Measurements from ENCODE around the gene ATOSB.

The ATOSB gene

DNA sequence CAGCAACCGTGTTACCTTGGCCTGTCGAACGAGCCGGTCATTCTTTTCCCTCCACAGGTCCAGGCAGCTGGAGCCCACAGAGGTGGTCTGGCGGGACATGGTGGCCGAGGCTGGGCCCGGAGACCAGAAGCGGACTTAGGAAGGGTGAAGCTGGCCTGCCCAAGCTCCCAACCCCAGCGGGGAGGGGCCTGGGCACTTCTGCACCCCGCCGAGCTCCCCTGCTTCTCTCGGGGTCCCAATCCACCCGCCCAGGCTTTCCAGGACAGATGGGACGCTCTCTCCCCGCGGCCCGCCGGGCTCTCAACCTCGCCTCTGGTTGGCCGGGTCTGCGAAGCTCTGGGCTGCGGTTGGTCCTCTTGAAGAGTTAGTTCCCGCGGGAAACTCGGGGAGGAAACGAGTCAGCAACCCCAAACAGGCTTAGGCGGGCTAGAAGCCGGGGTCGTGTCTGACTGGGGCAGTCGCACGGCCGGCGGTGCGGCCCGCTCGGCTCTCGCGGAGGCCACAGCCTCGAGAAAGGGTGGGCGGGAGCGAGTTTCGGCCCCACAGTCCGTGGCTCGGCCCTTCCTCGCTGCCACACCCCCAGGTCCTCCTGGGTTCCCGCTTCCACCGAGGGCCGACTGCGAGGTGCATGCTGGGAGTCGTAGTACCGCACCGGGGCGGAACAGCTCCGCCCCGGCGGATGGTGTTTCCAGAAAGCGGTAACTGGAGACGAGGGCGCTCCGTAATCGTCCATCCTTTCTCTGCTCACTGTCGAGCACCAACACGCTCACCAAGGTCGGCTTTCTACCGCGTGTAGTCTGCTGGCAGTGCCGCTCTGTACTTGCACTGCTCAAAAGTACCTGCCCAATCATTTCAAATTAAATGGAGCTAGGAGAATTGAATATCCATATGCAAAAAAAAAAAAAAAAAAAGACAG, 36.0 kb downstream of the ATOSB start, which contains the start of gene FANCG:
Gene FANCG, minus strand, starts transcription at position 517 of the 916 bp plus-strand sequence. Its CDS starts 418 bp downstream, at position 99.
- peak; percentile 93 for DNase-seq

DNA sequence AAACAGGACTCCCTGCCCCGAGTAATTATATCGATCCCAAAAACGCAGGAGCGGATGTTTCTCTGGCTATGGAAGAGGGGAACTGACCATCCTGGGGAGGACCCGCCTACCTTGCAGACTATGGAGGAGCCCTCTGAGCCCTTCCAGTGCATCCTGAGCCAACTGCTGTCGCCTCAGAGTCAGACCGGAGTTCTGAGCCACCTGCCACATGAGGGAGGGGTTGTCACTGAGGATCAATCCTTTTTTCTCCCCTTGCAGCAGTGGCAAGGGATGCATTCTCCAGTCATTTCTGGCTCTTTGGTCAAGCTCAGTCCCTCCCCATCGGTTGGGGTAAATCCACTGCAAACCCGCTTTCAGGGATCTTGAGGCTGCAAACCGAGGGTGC, 36.6 kb downstream of the ATOSB start:
- DNase-seq: no peak

DNA sequence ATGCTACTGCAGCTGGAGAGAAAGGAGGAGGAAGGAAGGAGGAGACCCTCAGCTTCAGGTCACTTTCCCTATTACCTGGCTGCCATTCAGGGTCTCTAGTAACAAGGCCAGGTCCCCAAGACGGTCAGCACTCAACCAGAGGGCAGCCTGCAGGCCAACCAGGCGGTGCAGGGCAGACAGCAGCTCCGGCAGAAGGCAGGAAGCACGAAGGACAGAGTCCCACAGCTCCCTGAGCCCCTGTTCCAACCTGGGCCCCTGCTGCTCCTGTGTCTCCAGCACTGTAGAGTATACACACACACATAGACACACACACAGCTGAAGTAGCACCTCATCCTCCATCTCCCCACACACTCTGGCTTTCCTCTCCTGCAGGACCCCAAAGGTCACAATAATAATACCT, 37.6 kb downstream of the ATOSB start:
- DNase-seq: no peak

DNA sequence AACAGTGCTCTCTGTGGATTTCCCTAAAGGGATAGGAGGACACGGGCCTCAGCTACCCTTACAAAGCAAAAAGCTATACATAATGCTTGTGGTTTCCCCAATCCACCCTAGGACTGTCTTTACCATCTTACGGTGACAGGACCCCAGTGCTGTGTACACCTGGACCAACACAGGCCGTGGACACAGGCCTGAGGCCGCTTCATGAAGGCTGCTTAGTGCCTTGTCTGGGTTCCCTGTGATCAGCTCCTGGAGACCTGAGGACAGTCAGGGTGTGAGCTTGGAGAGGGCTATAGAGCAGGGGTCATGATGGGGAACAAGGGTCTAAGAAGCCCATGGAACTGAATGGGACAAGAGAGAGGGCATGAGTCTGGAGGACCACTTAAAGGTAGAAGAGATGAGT, 38.8 kb downstream of the ATOSB start:
- DNase-seq: no peak

DNA sequence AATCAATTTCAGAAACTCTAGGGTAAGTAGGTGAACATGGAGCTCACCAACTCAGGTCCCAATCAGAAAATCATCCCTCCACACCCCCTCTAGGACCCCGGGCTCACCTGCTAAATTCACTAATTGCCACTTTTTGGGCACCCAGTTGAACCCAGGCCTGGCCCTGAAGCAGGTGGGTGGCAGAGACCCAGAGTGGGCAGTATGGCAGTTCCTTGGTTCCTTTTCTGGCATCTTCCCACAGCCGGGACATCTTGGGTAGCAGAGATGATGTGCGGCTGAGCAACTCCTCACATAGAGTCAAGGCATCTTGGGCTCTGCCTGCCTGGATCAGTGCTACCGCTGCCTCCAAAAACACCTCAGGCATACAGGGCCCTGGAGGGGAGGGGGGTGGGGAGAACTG, 40.3 kb downstream of the ATOSB start:
- DNase-seq: no peak

DNA sequence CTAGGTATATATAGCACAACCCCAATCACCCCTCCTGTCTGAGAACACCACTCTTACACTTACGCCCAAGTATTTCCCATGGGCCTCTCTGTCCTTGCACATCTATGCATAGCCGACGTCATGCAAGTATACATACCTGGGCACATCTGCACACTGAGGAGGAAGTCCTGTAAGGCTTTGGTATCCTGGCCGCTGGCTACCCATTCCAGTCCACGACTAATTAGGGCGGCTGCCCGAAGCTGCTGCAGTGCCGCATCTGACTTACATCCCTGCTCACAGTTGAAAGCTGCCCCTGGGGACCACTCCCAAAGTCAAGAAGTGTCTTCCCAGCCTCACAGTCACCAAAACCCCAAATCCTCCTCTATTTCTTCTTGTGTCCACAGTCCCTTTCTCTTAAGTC, 40.9 kb downstream of the ATOSB start:
- DNase-seq: no peak

DNA sequence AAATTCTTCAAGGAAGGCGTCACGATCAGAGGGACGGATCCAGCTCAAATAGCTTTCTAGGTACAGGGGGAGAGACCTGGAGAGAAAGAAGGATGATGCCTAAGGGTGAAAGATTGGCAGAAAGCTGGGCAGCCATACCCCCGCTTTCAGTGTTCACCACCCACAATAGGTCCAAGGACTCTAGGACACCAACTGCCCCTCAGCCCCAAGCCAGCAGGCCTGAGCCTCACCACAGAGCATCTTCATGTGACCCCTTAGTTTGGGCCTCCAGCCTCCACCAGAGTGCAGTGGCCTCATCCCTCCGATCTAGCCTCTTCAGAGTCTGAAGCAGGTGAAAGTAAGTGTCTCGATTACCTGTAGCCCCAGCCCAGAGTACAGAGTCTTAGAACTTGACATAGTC, 41.5 kb downstream of the ATOSB start:
- DNase-seq: no peak

DNA sequence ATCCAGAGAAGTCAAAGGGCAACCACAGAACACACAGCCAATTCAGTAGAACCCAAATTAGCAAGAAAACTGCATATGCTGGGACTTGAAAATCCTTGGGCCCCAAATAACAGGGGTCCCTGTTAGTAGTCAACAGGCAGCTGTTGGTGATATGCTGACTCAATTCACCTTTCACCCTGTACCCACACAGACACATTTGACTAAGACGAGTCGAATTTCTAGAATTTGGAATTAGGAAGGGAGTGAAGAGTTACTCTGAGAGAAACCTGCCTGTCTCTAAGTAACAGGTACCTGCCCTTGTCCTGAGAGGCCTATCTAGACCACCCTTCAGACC, 42.4 kb downstream of the ATOSB start:
- no peak for DNase-seq

DNA sequence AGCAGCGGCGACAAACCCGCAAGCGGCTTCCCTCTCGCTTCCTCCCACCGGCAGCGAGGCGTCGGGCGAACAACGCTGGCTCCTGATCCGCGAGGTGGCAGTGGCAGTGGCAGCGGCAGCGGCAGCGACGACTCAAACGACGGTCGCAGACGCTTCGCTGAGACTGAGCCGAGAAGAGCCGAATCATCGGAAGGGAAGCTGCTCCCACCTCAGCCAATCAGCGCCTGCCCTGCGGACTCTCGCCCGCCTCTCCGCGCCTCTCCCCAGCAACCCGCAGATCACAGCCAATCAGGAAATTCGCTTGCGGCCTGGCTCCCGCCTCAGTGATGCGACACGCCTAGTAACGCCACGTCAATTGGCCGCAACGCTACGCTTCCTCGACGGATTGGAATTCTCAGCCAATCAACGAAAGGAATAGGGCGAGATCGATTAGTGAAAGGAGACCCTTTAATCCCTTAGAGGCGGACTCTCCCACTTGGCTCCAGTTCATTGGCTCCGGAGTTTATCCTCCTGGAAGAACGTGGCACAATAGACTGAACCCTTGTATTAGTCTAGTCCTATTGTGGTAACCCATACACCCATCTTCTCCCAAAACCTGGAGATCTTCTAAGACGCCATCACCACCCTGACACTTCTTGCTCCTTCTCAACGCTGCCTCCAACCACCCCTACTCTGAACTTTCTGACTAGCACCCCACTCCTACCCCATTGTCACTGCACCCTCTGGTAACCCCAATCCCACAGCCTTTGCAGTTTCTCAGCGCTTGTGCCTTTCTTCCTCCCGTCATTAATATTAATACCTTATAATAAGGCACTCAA, 43.0 kb downstream of the ATOSB start, which contains the start of gene VCP:
Gene VCP, minus strand, starts transcription at position 165 of the 818 bp plus-strand sequence. CDS start 272 bp downstream, outside the sequence.
- peak; percentile 99 for DNase-seq

DNA sequence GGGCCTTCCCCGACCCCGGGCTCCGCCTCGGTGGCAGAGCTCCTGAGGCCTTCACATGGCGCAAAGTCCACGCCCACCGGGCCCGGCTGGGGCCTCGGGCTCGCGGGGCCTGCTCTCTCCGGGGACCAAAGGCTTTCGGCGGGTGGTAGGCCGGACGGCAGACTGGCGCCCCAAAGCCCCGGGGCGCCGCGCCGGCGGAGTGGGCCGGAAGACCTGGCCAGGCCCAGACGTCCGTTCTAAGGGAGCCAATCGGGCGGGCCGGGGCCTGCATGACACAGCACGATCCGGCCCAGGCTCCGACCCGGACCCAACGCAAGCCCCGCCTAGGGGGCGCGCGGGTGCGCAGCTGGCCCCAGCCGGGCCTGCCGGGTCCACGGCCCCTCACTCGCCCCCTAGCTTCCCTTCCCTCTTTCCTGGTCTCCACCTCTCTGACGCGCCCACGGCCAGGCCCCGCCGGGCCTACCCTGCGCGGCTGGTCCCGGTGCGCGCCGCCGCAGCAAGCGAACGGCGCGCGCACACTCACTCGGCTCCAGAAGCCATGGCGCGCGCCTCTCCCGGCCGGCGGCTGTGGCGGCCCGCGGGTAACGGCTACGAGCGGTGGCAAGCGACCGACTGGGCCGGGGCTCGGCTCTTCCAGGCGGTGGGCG, 43.7 kb downstream of the ATOSB start:
- peak; percentile 84 for DNase-seq

DNA sequence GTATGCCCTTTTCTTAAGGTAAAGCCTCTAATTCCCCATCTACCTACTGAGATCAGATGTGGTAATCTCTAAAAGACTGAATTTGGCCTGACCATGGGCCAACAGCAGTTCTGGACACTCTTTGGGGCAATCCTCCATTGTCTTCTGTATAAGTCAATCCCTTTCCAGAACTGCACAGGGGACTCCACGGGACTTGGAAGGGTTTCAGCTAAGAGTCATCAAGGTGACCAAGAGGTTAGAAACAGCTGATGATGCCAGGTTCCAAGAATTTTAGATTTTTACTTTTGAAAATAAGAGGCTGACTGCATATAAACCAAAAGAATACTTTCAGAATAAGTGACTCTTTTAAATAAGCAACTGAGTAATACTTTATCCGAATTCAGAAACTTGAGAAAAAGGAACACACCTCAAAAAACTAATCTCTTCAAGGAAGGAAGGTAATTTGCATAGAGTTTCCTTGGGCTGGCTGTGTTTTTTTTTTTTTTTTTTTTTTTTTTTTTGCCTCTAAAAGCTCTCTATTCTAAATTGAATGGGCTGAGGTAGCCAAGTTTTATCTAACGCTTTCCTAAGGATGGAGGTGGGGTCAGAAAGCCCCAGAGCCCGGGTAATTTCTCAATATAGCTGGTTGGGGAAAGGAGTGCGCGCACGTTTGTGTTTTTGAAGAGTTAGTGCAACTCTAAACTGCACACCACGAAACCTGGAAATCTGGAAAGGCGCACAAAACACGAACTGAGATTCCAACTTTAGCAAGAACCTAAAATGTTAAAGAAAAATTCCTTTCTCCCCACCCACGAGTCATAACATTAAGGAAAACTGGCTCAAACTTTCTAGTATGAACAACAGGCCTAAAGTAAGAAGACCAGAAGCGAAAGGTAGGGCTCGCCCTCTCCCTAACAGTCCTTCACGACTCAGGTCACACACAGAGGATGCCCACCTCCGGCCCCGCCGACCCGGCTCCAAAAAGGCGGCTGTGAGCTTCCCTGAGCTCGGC, 44.5 kb downstream of the ATOSB start:
- peak; percentile 15 for DNase-seq

DNA sequence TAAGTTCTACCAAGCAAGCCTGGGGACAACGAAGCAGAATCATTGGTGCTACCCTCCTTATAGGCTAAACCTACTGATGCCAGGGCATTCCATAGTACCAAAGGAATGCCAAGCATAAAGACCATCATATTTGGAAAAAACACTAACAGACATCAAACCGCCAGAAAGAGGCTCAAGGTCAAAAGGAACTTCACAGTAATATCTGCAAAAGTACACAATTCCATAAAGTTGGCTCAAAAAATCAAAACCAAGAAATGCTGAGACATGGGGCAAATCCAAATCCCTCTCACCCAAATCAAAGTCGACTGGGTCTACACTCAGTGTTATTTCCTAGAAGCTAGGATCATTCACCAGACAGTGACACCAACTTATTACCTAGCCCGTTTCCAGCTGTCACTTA, 46.6 kb downstream of the ATOSB start:
- DNase-seq: no peak

DNA sequence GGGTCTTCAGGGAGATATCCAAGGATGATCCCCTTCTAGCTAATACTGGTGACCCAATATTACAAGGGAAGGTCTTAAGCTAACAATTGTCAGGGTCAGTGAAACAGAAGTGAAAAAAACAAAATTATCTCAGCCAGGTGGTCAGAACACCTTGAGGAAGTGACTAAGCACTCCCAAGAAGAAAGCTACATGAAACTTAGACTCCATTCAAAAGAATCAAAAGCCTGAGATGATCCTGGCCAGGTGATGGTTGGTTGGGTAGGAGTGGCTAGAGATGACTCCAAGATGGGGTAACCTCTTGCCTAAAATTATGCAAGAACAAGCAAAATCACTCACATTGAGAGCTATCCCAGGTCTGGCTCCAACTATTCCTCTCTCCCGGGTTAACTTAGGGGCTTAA, 48.6 kb downstream of the ATOSB start:
- DNase-seq: no peak

DNA sequence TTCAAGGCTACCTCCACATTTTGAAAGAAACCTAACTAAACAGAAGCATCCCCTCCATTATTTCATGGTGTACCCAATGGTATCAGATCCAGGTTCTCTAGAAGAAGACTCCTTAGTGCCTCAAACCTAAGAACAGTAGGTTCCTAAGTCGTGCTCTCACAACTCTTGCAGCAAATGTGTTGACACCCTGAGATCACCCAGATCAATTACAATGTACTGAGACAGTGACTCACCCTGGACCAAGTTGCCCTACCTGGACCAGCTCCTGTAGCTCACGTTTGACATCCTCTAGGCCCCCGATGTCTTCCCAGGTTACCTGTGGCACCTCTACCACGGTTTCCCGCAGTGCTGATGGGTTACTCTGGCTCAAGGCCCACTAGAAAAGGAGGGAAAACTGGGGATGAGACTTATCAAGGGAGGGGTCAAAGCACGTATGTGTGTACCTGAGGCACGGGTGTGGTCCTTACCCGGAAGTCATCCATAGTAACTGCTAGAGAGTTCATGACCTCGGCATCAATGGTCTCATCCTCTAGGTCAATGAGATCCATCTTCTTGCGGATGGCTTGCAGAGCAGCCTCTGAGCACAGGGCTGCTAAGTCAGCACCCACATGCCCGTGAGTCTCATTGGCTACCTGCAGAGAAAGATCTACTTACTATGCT, 55.0 kb downstream of the ATOSB start:
- no peak for DNase-seq

DNA sequence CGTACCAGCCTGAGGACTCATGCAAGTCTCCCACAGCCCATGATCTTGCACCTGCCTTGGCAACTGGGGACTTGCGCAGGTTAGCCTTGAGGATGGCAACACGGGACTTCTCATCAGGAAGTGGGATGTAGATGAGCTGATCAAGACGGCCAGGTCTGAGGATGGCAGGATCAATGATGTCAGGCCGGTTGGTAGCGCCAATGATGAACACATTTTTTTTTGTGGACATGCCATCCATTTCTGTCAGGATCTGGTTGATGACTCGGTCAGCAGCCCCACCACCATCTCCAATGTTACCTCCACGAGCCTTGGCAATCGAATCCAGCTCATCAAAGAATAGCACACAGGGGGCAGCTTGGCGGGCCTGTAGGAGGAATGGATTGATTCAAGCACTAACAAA, 56.2 kb downstream of the ATOSB start:
- DNase-seq: no peak

DNA sequence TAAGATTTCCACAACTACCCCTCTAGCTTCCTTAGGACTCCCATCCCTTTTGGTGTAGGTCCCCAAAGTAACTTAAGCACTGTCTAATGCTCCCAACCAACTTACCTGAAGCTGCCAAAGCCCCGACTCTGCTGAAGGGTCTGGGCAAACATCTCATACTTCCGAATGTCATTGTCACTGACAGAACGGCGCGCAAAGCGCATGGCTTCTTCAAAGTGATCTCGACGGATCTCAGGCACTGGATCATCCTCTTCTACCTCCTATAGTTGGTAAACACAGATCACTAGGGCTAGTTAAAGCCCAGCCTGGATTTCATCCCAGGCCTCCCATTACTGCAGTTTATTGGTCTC, 58.4 kb downstream of the ATOSB start:
- no peak for DNase-seq

DNA sequence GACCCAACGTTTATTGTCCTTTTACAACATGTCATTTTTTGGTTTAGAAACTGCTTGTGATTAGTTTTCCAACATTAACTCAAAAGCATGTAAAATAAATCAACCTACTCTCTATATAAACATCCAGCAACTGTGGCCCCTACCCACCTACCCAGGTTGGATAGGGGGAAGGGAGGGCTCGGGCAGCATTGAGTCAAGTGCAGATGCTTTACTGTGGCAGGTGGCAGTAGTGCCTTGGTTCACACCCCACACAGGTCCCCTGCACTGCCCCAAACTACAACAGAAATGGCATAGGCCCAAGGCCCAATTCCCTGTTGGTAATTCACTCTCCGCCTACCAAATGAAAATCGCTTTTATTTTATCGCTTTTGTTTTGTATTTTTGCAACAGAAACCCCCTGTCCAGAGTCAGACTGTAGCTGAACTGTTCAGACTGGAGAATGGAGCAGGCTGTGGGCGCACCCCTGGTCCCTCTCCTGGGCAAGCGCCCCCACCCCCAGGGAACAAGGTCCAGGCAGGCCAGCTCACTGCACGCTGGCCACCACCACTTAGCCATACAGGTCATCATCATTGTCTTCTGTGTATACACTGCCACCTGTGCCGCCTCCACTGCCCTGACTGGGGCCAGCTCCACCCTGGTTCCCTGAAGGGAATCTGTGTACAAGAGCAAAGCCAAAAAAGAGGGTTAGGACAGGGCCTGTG, 58.9 kb downstream of the ATOSB start:
- no peak for DNase-seq

DNA sequence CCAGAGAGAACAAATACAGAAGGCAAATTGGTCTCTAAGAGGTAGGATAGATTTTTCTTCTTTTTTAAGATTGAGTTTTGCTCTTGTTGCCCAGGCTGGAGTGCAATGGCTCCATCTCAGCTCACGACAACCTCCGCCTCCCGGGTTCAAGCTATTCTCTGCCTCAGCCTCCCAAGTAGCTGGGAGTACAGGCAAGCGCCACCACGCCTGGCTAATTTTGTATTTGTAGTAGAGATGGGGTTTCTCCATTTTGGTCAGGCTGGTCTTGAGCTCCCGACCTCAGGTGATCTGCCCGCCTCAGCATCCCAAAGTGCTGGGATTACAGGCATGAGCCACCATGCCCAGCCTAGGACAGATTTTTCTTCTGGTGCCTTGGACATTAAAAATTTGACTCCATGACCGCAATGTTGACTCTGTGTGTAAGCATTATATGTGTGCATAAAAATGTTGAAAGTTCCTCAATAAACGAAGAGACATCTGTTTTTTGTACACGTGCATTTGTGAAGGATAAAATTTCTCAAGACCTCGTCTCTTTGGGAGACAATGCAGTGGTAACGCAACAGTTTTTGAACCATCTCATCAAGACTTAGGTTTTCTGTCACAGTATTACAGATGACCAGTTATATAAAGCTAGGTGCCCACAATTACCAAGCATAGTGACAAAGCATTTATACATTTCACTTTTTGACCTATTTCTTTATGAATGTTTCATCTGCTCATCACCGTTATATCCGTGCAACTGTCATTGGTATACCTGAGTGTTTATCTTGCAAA, 60.6 kb downstream of the ATOSB start:
- DNase-seq: no peak

DNA sequence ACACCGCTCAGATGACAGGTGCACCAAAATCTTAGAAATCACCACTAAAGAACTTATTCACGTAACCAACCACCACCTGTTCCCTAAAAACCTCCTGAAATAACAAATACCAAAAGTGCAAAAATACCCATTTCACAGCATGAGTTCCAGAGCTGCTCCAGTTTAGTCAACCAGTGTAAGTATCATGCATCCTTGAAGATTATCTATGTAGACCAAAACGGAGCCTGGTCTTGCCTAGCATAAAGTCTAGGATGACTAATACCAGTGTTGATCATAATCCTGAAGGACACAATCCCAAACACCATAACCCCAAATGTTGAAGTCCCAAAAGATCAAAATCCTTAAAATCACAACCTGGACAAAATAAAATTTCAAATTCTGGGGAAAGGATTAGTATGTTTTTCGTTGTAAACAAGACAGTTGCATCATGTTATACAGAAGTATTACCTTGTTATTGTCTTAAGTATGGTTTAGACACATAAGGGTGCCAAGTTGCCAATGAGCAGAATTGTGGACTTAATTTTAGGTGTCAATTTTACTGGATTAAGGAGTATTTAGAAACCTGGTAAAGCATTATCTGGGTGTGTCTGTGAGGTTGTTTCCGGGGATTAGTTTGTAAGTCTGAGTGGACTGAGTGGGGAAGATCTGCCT, 61.4 kb downstream of the ATOSB start:
- no peak for DNase-seq

Measured in hematopoietic multipotent progenitor cell treated with erythropoietin and hydrocortisone succinate and interleukin-3 and kit ligand, for 8 days (in vitro differentiated cells).